Uterus (tissue), 2 donors: ENCODE data around the gene RPS14.
A peak's percentile ranks its signal among the peaks of the same experiment; 100 is the strongest.

Experiments
- POLR2A ChIP-seq, 2 donors: fragments of 450-650 bp; IDR thresholded peaks; one replicate each; pipeline ENCODE4 v1.6.1; 2016; ENCODE audit warnings: antibody characterized with exemption in 2 of 2, mild to moderate bottlenecking in 1 of 2, moderate library complexity in 1 of 2
- TF ChIP-seq, protein P1 (sequence below), 4 experiments: fragments of 200-600 bp in 2 of 4; fragments of 450-650 bp in 2 of 4; sonication (generic) in 2 of 4; IDR thresholded peaks; one replicate each; pipeline ENCODE4 v1.5.1; 2016 to 2019; ENCODE audit warnings: antibody characterized with exemption in 4 of 4, mild to moderate bottlenecking in 2 of 4, moderate library complexity in 1 of 4

- TF ChIP-seq POLR2A (IDR thresholded peaks at IDR 0.05) = peak; percentile 57 to 87
- TF ChIP-seq, protein P1, sequence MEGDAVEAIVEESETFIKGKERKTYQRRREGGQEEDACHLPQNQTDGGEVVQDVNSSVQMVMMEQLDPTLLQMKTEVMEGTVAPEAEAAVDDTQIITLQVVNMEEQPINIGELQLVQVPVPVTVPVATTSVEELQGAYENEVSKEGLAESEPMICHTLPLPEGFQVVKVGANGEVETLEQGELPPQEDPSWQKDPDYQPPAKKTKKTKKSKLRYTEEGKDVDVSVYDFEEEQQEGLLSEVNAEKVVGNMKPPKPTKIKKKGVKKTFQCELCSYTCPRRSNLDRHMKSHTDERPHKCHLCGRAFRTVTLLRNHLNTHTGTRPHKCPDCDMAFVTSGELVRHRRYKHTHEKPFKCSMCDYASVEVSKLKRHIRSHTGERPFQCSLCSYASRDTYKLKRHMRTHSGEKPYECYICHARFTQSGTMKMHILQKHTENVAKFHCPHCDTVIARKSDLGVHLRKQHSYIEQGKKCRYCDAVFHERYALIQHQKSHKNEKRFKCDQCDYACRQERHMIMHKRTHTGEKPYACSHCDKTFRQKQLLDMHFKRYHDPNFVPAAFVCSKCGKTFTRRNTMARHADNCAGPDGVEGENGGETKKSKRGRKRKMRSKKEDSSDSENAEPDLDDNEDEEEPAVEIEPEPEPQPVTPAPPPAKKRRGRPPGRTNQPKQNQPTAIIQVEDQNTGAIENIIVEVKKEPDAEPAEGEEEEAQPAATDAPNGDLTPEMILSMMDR (IDR thresholded peaks at IDR 0.05) = peak; percentile 91 to 97 (median 94)
Observed at GRCh38 chr5:150449517-150450339, at the start of gene RPS14.
